A549 (cell line): ENCODE data around the gene ZMIZ2.

ENCODE experiments used
- CHD2 ChIP-seq: fragments of 150-350 bp; IDR thresholded peaks from 2 replicates; pipeline ENCODE4 v1.6.1; 2014; ENCODE audit warnings: low read length; ENCODE audit not compliant: partially characterized antibody
- JUN ChIP-seq, 2 experiments: fragments of >200 bp; sonication (Bioruptor Twin); formaldehyde crosslinking; IDR thresholded peaks; 2 replicates in 1 of 2; 3 replicates in 1 of 2; pipeline ENCODE4 v1.6.1; 2016 to 2017
- JUNB ChIP-seq: fragments of >200 bp; sonication (Bioruptor Twin); formaldehyde crosslinking; IDR thresholded peaks from 2 replicates; pipeline ENCODE4 v1.6.1; 2016
- MAFK ChIP-seq: fragments of 450-650 bp; IDR thresholded peaks from 2 replicates; pipeline ENCODE4 v1.6.1; 2014; ENCODE audit not compliant: partially characterized antibody
- NFE2L2 ChIP-seq: fragments of 150-350 bp; conservative IDR thresholded peaks from 2 replicates; pipeline ENCODE4 v1.6.1; 2014; ENCODE audit warnings: low read length
- NR3C1 ChIP-seq: fragments of >200 bp; sonication (Bioruptor Twin); formaldehyde crosslinking; IDR thresholded peaks from 3 replicates; pipeline ENCODE4 v1.6.1; 2017
- PBX3 ChIP-seq: IDR thresholded peaks from 2 replicates; pipeline ENCODE4 v1.6.1; 2012
- POLR2A ChIP-seq: IDR thresholded peaks from 2 replicates; pipeline ENCODE4 v1.6.1; 2012; ENCODE audit warnings: mild to moderate bottlenecking, low read length
- RAD21 ChIP-seq, 2 experiments: fragments of >200 bp in 1 of 2; sonication (Bioruptor Twin) in 1 of 2; formaldehyde crosslinking in 1 of 2; IDR thresholded peaks in 1 of 2; conservative IDR thresholded peaks in 1 of 2; 2 replicates in 1 of 2; 3 replicates in 1 of 2; pipeline ENCODE4 v1.6.1; 2012 to 2018; ENCODE audit warnings: inconsistent platforms in 1 of 2
- REST ChIP-seq: fragments of 200-600 bp; sonication (generic); IDR thresholded peaks from 2 replicates; pipeline ENCODE4 v1.6.1; 2016; ENCODE audit warnings: antibody characterized with exemption, mild to moderate bottlenecking, moderate library complexity
- TF ChIP-seq, protein P1 (sequence below): fragments of >200 bp; sonication (Bioruptor Twin); formaldehyde crosslinking; IDR thresholded peaks from 3 replicates; pipeline ENCODE4 v1.5.1; 2016
- TF ChIP-seq, protein P2 (sequence below): fragments of 450-650 bp; IDR thresholded peaks from 2 replicates; pipeline ENCODE4 v1.6.1; 2014; ENCODE audit warnings: antibody characterized with exemption

DNA sequence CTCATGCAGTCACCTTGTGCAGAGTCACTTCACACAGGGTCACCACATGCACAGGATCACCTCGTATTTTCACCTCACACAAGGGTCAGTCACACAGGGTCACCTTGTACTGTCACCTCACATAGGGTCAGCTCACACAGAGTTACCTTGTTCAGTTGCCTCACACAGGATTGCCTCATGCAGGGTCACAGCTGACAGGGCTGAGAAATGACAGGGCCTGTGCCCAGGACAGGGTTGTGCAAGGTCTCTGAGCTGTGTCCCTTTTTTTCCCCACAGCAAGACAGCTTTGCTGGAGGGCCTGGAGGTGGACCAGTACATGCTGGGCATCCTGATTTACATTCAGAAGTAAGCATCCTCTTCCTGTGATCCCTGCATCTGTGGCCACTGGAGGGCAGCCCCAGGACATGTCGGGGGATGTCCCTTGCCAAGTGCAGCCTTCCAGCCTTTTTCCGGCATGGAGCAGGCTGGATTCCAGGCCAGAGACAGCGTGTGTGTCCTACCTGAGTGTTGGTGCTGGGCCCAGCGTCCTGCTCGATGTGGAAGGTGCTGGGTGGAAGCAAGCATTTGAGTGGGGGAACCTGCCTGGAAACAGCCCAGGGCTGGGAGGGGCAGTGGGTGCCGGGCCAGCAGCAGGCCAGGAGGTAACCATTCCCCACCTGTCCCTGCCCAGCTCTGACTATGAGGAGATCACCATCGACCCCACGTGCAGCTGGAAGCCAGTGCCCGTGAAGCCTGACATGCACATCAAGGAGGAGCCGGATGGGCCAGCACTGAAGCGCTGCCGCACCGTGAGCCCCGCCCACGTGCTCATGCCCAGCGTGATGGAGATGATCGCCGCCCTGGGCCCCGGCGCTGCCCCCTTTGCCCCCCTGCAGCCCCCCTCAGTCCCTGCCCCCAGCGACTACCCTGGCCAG is 16.3 kb downstream of the ZMIZ2 start:
- TF ChIP-seq CHD2 (no peak), JUN (IDR thresholded peaks at IDR 0.05) (no peak), NFE2L2 (no peak), NR3C1 (no peak), RAD21 (conservative IDR thresholded peaks at IDR 0.05 in 1 of 2, IDR thresholded peaks at IDR 0.05 in 1 of 2) (peak in 1 of 2 experiments; percentile 38; a peak in 1 of 5 replicates), MAFK (no peak), PBX3 (no peak), JUNB (no peak), POLR2A (no peak), REST (no peak)
- TF ChIP-seq, protein P1, sequence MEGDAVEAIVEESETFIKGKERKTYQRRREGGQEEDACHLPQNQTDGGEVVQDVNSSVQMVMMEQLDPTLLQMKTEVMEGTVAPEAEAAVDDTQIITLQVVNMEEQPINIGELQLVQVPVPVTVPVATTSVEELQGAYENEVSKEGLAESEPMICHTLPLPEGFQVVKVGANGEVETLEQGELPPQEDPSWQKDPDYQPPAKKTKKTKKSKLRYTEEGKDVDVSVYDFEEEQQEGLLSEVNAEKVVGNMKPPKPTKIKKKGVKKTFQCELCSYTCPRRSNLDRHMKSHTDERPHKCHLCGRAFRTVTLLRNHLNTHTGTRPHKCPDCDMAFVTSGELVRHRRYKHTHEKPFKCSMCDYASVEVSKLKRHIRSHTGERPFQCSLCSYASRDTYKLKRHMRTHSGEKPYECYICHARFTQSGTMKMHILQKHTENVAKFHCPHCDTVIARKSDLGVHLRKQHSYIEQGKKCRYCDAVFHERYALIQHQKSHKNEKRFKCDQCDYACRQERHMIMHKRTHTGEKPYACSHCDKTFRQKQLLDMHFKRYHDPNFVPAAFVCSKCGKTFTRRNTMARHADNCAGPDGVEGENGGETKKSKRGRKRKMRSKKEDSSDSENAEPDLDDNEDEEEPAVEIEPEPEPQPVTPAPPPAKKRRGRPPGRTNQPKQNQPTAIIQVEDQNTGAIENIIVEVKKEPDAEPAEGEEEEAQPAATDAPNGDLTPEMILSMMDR, result no peak
- TF ChIP-seq, protein P2, sequence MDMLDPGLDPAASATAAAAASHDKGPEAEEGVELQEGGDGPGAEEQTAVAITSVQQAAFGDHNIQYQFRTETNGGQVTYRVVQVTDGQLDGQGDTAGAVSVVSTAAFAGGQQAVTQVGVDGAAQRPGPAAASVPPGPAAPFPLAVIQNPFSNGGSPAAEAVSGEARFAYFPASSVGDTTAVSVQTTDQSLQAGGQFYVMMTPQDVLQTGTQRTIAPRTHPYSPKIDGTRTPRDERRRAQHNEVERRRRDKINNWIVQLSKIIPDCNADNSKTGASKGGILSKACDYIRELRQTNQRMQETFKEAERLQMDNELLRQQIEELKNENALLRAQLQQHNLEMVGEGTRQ, result no peak
